ENCODE measurements around the gene SLC27A6.
"Not testable (repeated sequence)": the region's sequence is repeated elsewhere in the genome, so short reads cannot be mapped to it uniquely, and the experiment has no call there.

The SLC27A6 gene

GRCh38 chr5:128965011-128965637 lies at the start of gene SLC27A6:
Gene SLC27A6 (plus strand): TSS chr5:128965488. CDS start chr5:128966138, 650 bp downstream.
- DNase-seq (ENCODE audit: insufficient read length, low spot score) (peak; percentile 43), FAIRE-seq (no peak)
- TF ChIP-seq, protein P1, sequence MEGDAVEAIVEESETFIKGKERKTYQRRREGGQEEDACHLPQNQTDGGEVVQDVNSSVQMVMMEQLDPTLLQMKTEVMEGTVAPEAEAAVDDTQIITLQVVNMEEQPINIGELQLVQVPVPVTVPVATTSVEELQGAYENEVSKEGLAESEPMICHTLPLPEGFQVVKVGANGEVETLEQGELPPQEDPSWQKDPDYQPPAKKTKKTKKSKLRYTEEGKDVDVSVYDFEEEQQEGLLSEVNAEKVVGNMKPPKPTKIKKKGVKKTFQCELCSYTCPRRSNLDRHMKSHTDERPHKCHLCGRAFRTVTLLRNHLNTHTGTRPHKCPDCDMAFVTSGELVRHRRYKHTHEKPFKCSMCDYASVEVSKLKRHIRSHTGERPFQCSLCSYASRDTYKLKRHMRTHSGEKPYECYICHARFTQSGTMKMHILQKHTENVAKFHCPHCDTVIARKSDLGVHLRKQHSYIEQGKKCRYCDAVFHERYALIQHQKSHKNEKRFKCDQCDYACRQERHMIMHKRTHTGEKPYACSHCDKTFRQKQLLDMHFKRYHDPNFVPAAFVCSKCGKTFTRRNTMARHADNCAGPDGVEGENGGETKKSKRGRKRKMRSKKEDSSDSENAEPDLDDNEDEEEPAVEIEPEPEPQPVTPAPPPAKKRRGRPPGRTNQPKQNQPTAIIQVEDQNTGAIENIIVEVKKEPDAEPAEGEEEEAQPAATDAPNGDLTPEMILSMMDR (IDR thresholded peaks at IDR 0.05; ENCODE audit: insufficient read depth, missing control alignments) = no peak

GRCh38 chr5:128919542-128919941 lies 45.7 kb upstream of the SLC27A6 start:
- no peak for DNase-seq (ENCODE audit: insufficient read length, low spot score)
- FAIRE-seq = no peak
- TF ChIP-seq, protein P1 (IDR thresholded peaks at IDR 0.05; ENCODE audit: insufficient read depth, missing control alignments) = no peak

DNA sequence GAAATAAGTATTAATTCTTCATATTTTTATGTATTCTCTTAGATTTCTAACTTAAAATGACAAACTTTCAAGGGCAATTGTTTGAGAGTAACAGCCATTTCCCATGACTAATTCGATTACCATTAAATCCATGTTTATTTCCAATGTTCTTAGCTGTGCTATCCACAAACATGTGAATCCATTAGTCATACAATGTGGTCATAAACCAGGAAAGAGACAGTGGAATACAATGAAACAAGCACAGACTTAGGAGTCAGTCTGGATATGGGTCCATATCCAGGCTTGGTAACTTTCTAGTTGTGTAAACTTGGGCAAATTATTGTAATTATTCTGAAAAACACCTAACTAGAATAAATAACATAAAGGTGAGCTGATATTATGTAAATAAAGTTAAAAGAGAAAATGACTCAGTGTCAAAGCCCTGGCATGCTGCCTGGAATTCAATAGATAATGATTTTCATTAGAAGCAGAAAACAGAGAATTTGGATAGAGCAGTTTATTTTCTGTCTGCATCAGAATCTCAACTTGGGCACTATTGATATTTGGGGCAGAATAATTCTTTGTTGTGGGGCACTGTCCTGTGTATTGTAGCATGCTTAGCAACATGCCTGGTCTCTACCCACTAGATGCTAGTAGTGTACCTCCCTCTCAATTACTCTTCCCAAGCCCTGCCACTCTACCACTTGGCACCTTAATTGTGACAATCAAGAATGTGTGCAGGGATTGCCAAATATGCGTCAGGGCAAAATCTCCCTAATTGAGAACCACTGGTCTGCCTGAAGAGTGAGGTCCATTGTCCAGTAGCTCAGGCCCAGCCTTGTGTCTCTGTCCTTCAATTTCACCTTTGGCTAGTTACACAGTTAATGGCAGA lies 44.7 kb upstream of the SLC27A6 start:
- FAIRE-seq = peak; percentile 44
- TF ChIP-seq, protein P1 (IDR thresholded peaks at IDR 0.05; ENCODE audit: insufficient read depth, missing control alignments) = no peak
- no peak for DNase-seq (ENCODE audit: insufficient read length, low spot score)

DNA sequence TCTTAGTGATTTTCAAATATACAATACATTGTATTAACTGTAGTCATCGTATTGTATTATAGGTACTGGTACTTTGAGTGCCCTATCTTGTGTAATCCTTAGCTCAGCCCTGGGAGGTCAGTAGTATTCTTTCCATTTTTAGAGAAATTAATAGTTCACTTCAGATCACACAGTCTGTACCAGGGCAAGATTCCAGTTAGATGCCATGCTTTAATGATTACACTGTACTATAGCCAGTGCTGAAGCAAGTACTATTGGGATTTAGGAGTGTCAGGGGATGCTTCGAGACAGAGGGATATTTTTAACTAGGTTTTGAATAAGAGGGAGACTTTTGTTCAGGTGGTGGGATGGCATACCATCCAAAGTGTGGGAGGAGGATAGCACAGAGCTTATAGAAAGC lies 41.0 kb upstream of the SLC27A6 start:
- FAIRE-seq (no peak), DNase-seq (ENCODE audit: insufficient read length, low spot score) (no peak)
- TF ChIP-seq, protein P1 (IDR thresholded peaks at IDR 0.05; ENCODE audit: insufficient read depth, missing control alignments) = no peak

- TF ChIP-seq, protein P1 (IDR thresholded peaks at IDR 0.05; ENCODE audit: insufficient read depth, missing control alignments) = no peak
- FAIRE-seq = no peak
- no peak for DNase-seq (ENCODE audit: insufficient read length, low spot score)
Measured at GRCh38 chr5:128925973-128926372, 39.3 kb upstream of the SLC27A6 start.

- TF ChIP-seq, protein P1 (IDR thresholded peaks at IDR 0.05; ENCODE audit: insufficient read depth, missing control alignments) = no peak
- no peak for DNase-seq (ENCODE audit: insufficient read length, low spot score)
Measured at GRCh38 chr5:128927644-128928043, 37.6 kb upstream of the SLC27A6 start.

DNA sequence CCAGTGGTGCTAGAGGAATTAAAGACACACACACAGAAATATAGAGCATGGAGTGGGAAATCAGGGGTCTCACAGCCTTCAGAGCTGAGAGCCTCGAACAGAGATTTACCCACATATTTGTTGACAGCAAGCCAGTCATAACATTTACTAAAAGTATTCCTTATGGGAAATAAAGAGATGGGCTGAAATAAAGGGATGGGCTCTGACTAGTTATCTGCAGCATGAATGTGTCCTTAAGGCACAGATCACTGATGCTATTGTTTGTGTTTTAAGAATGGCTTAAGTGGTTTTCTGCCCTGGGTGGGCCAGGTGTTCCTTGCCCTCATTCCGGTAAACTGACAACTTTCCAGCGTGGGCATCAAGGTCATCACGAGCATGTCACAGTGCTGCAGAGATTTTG lies 33.1 kb upstream of the SLC27A6 start:
- not testable (repeated sequence) for DNase-seq (ENCODE audit: insufficient read length, low spot score); FAIRE-seq

More at GRCh38 chr5:128927644-128928043, 37.6 kb upstream of the SLC27A6 start:
- FAIRE-seq = no peak

DNA sequence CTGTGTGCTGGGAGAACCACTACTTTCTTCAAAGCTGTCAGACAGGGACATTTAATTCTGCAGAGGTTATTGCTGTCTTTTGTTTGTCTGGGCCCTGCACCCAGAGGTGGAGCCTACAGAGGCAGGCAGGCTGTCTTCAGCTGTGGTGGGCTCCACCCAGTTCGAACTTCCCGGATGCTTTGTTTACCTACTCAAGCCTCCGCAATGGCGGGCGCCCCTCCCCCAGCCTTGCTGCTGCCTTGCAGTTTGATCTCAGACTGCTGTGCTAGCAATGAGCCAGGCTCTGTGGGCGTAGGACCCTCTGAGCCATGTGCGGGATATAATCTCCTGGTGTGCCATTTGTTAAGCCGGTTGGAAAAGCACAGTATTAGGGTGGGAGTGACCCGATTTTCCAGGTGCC lies 22.2 kb upstream of the SLC27A6 start:
- FAIRE-seq = not testable (repeated sequence)

More for the DNA sequence above, 22.2 kb upstream of the SLC27A6 start:
- not testable (repeated sequence) for DNase-seq (ENCODE audit: insufficient read length, low spot score)

Data from D721Med (cell line).